ENCODE measurements around the gene FOXK1. TPM values are rescaled to one million over a fixed set of nuclear protein-coding genes. Genes with fewer than 3 reads are reported as not detected.

FOXK1 gene
- total RNA-seq, 1 donor from 2014 or later, result 41.7 TPM

DNA sequence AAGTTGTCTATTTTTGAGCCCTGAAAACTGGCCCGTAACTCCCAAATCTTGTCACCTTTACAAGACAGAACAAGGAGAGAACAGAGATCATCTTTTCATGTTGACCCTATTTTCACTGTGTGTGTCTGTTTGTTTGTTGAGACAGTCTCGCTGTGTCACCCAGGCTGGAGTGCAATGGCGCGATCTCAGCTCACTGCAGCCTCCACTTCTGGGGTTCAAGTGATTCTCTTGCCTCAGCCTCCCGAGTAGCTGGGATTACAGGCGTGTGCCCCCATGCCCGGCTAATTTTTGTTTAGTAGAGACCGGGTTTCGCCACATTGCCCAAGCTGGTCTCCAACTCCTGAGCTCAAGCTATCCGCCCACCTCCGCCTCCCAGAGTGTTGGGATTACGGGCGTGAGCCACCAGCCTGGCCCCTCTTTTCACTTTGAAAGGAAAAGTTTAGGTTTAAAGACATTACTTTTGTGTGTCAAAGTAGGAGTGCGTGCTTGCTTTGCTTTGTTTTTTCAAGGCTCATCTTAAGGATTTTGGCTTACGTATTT lies 32.1 kb downstream of the FOXK1 start:
- Mint-ChIP-seq H3K27ac (ENCODE audit: unreplicated experiment) (no peak overlapping the region), H3K4me1 (ENCODE audit: low read depth, unreplicated experiment) (peaks cover 25% of the 10 kb centered on the region), H3K9me3 (ENCODE audit: unreplicated experiment) (peaks cover 32% of the 10 kb centered on the region), H3K36me3 (ENCODE audit: unreplicated experiment) (peaks cover 5% of the 10 kb centered on the region), H3K27me3 (ENCODE audit: unreplicated experiment) (peaks cover 11% of the 10 kb centered on the region), H3K4me3 (ENCODE audit: unreplicated experiment) (no peak overlapping the region)
- no peak for DNase-seq
- TF ChIP-seq, protein P1, sequence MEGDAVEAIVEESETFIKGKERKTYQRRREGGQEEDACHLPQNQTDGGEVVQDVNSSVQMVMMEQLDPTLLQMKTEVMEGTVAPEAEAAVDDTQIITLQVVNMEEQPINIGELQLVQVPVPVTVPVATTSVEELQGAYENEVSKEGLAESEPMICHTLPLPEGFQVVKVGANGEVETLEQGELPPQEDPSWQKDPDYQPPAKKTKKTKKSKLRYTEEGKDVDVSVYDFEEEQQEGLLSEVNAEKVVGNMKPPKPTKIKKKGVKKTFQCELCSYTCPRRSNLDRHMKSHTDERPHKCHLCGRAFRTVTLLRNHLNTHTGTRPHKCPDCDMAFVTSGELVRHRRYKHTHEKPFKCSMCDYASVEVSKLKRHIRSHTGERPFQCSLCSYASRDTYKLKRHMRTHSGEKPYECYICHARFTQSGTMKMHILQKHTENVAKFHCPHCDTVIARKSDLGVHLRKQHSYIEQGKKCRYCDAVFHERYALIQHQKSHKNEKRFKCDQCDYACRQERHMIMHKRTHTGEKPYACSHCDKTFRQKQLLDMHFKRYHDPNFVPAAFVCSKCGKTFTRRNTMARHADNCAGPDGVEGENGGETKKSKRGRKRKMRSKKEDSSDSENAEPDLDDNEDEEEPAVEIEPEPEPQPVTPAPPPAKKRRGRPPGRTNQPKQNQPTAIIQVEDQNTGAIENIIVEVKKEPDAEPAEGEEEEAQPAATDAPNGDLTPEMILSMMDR (IDR thresholded peaks at IDR 0.05; ENCODE audit: partially characterized antibody, unreplicated experiment), result no peak

DNA sequence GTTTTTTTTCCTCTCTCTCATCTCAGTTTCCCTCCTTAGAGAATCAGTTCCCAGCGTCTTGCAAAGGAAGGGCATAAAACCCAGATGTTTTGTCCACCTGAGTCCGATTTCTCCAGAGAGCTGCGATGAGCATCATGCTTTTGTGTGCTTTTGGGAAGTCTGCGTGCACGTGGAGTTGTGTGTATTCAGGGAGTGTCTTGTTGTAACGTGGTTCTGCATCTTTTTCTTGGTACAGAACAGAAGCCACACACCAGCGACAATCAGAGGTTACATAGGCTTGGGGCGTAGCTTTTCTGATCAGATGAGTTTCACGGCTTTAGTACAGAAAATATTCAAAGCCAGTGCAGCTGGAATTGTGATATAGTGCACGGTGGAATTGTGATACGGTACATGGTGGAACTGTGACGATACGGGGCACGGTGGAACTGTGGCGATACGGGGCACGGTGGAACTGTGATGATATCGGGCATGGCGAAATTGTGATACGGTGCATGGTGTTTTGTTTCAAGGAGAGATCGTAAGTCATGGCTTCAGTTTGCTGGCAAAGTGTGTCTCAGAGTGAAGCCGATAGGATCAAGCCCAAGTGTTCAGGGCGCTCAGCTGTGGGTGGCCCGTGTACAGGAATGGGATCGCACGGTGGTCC lies 32.8 kb downstream of the FOXK1 start:
- peak overlapping the region; percentile 59 for H3K27ac Mint-ChIP-seq (ENCODE audit: unreplicated experiment)
- peaks cover 23% of the 10 kb centered on the region for H3K4me1 Mint-ChIP-seq (ENCODE audit: low read depth, unreplicated experiment)
- peaks cover 5% of the 10 kb centered on the region for H3K36me3 Mint-ChIP-seq (ENCODE audit: unreplicated experiment)
- peak overlapping the region; percentile 0 for H3K4me3 Mint-ChIP-seq (ENCODE audit: unreplicated experiment)
- H3K9me3 Mint-ChIP-seq (ENCODE audit: unreplicated experiment), result peaks cover 28% of the 10 kb centered on the region
- no peak for DNase-seq
- TF ChIP-seq, protein P1 (IDR thresholded peaks at IDR 0.05; ENCODE audit: partially characterized antibody, unreplicated experiment), result no peak
- peaks cover 11% of the 10 kb centered on the region for H3K27me3 Mint-ChIP-seq (ENCODE audit: unreplicated experiment)

DNA sequence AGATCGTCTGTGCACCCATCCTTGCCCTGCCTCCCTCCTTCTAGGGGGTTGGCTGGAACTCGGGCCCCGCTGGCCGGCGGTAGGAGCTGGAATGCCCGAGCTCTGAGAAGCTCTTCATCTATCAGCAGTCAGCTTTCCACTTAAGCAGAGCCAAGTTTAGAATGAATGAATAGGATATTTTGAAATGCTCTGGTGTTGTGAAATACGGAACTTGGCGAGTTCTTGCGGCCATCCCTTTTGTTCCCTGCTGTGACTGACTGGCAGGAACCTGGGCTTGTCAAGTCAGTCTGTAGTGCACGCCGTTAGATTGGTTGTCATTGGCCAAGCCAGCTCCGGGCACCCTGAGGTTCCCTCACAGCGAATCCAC lies 33.3 kb downstream of the FOXK1 start:
- H3K4me1 Mint-ChIP-seq (ENCODE audit: low read depth, unreplicated experiment), result peaks cover 26% of the 10 kb centered on the region
- peaks cover 13% of the 10 kb centered on the region for H3K27me3 Mint-ChIP-seq (ENCODE audit: unreplicated experiment)
- peak overlapping the region; percentile 59 for H3K27ac Mint-ChIP-seq (ENCODE audit: unreplicated experiment)
- peaks cover 5% of the 10 kb centered on the region for H3K36me3 Mint-ChIP-seq (ENCODE audit: unreplicated experiment)
- TF ChIP-seq, protein P1 (IDR thresholded peaks at IDR 0.05; ENCODE audit: partially characterized antibody, unreplicated experiment), result no peak
- H3K4me3 Mint-ChIP-seq (ENCODE audit: unreplicated experiment), result no peak overlapping the region
- peaks cover 28% of the 10 kb centered on the region for H3K9me3 Mint-ChIP-seq (ENCODE audit: unreplicated experiment)
- no peak for DNase-seq

DNA sequence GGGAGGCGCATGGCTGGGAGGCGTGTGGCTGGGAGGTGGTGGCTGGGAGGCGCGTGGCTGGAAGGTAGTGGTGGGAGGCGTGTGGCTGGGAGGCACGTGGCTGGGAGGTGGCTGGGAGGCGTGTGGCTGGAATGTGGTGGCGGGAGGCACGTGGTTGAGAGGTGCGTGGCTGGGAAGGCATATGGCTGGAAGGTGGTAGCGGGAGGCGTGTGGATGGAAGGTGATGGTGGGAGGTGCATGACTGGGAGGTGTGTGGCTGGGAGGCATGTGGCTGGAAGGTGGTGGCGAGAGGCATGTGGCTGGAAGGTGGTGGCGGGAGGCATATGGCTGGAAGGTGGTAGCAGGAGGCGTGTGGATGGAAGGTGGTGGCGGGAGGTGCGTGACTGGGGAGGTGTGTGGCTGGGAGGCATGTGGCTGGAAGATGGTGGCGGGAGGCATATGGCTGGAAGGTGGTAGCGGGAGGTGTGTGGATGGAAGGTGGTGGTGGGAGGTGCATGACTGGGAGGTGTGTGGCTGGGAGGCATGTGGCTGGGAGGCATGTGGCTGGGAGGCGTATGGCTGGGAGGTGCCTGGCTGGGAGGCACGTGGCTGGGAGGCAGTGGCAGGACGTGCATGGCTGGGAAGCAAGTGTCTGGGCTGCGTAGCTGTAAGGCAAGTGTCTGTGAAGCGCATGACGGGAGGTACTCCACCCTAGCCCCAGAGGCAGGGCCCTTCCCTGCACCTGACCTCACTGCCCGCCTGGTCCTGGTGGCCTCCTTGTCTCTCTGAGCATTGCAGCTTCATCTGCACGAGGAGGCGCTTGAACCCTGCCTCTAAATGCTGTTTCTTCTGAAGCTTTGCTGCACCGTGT lies 35.1 kb downstream of the FOXK1 start:
- peaks cover 13% of the 10 kb centered on the region for H3K27me3 Mint-ChIP-seq (ENCODE audit: unreplicated experiment)
- H3K9me3 Mint-ChIP-seq (ENCODE audit: unreplicated experiment), result peaks cover 21% of the 10 kb centered on the region
- H3K4me3 Mint-ChIP-seq (ENCODE audit: unreplicated experiment), result peak overlapping the region; percentile 46
- no peak for DNase-seq
- H3K36me3 Mint-ChIP-seq (ENCODE audit: unreplicated experiment), result peaks cover 5% of the 10 kb centered on the region
- TF ChIP-seq, protein P1 (IDR thresholded peaks at IDR 0.05; ENCODE audit: partially characterized antibody, unreplicated experiment), result no peak
- H3K4me1 Mint-ChIP-seq (ENCODE audit: low read depth, unreplicated experiment), result peaks cover 15% of the 10 kb centered on the region
- peak overlapping the region; percentile 28 for H3K27ac Mint-ChIP-seq (ENCODE audit: unreplicated experiment)

Data from glutamatergic neuron (in vitro differentiated cells).